Activated CD4-positive, alpha-beta T cell treated with anti-CD3 and anti-CD28 coated beads for 24 hours (primary cell): ENCODE data around the gene IGFBP5.

Experiments
- DNase-seq, 2 donors: peaks; one replicate each; pipeline ENCODE4 v3.0.0-alpha.2; 2020; ENCODE audit warnings: low read depth in 2 of 2

Gene IGFBP5

DNA sequence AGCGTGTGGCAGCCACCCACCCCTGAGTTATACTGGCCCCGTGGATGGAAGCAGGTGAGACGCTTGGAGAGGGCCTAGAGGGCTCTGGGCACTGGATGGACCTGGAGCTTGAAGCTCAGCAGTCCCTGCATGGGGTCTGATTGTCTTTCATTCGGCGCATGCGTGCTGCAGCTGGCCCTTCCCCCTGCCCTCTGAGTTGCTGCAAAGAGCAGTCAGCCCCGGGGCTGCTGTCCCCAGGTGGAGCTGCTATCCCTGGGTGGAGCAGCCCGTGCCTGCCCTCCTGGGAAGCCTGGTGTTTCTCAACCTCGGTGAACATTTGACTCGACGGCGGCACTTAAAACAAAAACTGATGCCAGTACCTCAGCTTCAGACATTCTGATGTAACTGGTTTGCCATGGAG, 29.6 kb downstream of the IGFBP5 start:
- DNase-seq: no peak

GRCh38 chr2:216665242-216665641, 30.1 kb downstream of the IGFBP5 start:
- no peak for DNase-seq

DNA sequence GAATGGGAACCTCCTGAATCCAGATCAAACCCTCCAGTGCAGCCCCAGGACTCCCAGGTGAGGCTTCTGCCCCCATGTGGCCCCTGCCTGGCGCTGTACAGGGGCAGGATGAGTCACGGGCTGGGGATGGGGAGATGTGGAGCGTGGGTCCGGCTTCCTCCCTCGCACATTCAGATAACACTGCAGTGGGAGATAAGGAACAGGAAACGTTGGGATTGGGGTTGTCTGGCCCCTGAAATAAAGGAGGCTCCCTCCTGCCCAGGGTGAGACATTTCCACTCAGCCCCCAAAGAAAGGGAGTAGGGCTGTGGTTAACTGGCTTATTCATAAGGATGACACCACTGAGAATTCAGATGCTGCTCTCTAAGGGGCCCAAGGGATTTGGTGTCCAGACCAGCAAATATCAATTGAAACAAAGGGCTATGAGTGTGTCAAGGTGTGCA, 30.7 kb downstream of the IGFBP5 start:
- DNase-seq: no peak

DNA sequence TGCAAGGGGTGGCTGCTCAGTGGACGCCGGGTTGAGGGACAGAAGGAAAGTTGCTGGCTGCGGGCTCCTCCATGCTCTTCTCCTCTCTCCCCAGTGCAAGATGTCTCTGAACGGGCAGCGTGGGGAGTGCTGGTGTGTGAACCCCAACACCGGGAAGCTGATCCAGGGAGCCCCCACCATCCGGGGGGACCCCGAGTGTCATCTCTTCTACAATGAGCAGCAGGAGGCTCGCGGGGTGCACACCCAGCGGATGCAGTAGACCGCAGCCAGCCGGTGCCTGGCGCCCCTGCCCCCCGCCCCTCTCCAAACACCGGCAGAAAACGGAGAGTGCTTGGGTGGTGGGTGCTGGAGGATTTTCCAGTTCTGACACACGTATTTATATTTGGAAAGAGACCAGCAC, 31.5 kb downstream of the IGFBP5 start:
- no peak for DNase-seq

- no peak for DNase-seq
Observed at GRCh38 chr2:216663106-216663505, 32.2 kb downstream of the IGFBP5 start.

- DNase-seq: no peak
Observed at GRCh38 chr2:216661639-216662375, 33.5 kb downstream of the IGFBP5 start.

DNA sequence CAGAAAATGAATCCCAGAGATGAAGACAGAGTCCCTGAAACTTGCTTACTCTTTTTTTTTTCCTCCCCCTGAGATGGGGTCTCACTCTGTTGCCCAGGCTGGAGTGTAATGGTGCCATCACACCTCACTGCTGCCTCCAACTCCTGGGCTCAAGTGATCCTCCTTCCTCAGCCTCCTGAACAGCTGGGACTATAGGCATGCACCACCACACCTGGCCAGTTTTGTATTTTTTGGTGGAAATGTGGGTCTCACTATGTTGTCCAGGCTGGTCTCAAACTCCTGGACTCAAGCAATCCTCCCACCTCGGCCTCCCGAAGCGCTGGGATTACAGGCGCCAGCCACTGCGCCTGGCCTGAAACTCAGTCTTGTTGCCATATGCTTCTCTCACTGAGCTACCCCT, 34.3 kb downstream of the IGFBP5 start:
- DNase-seq: no peak

DNA sequence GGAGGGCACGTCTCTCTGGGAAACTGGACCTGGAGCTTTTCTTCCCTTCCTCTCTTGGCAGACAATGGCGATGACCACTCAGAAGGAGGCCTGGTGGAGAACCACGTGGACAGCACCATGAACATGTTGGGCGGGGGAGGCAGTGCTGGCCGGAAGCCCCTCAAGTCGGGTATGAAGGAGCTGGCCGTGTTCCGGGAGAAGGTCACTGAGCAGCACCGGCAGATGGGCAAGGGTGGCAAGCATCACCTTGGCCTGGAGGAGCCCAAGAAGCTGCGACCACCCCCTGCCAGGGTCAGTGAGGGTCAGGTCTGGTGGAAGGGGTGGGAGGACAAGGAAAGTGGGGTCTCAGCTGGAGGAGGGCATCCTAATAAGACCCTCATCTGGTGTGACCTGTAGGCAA, 34.9 kb downstream of the IGFBP5 start:
- no peak for DNase-seq

DNA sequence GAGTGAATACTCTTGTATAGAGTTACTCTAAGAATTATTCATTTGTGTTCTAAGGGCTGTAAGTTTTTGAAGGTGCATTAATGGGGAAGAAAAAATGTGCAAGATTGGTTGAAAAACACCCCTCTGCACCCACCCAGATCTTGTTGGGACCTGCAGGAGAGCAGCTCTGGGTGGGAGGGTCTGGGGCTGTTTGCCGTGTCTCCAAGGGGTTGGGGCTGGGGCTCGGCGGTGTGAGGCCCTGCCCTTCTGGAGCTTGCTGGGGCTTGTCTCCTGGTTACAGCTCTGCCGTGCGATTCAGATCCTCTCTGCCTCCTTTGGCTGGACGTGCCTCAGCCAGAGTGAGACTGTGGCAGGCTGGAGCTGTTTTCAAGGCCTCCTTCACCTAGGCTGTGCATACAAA, 36.1 kb downstream of the IGFBP5 start:
- no peak for DNase-seq

- DNase-seq: no peak
Observed at GRCh38 chr2:216658757-216659156, 36.6 kb downstream of the IGFBP5 start.

- DNase-seq: no peak
Observed at GRCh38 chr2:216657980-216658379, 37.4 kb downstream of the IGFBP5 start.

DNA sequence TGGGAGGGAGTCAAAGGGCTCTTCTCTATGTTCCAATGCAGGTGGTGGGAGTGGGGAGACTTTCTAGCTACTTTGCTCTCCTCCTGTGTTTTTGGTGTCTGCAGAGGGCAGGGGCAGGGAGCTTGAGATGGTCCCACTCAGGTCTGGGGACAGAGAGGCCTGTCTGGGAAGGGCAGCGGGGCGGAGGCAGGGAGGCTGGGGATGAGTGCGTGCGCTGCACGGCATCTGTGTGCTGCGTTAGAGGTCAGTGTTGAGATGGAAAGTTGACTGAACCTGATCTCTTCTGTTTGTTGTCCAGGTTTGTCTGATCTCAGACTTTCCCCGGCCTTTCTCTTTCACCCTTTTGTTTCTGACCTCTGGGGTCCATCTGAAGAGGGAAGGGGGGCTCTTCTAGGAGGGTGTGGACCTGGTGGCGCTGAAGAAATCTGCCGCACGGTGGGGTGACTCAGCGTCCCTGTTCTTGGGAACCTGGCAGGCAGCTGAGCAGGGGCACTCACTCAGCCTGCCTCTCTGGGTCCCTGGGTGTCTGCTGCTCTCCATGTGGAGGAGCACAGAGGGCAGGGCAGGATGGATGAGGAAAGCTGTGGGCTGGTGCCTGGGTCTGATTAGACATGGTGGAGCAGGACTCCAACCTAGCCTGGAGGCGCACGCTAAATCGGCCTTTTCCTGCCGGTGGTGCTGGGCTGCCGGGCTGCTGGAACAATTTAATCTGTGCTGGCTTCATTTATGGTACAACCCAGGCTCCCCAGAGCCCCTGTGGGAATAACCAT, 38.1 kb downstream of the IGFBP5 start:
- DNase-seq: no peak

GRCh38 chr2:216654528-216655052, 40.8 kb downstream of the IGFBP5 start:
- DNase-seq: no peak

- no peak for DNase-seq
Observed at GRCh38 chr2:216653931-216654365, 41.4 kb downstream of the IGFBP5 start.

- no peak for DNase-seq
Observed at GRCh38 chr2:216653093-216653799, 42.1 kb downstream of the IGFBP5 start.

- DNase-seq: no peak
Observed at GRCh38 chr2:216652566-216652965, 42.8 kb downstream of the IGFBP5 start.

GRCh38 chr2:216651351-216651881, 43.9 kb downstream of the IGFBP5 start:
- no peak for DNase-seq

DNA sequence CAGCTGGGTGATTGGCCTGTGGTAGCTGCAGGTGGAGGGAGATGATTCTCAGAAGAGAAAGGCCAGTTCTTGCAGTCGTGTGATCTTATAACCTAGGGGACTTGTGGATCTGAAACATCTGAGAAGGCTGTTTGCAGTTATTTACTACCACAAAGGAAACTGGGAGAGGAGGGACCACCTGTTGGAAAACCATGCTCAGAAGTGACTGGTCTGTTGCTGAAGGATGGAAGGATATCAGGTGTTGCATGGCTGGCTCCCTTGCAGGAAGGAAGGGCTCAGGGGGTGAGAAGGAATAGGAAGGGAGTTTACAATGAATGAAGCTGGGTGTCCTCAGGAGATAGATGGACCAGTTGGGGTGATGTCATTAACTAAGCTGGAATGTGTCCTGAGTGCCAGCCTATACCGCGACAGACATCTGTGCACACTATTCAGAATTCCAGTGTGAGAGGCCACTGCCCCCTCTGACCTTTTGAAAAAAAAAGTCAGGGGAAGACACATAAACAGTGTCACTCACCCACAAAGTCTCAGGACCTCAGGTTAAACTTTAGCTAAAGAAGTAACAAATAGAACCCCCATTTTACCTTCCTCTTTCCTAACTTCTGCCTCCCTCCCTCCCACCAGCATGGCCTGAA, 44.6 kb downstream of the IGFBP5 start:
- DNase-seq: no peak

DNA sequence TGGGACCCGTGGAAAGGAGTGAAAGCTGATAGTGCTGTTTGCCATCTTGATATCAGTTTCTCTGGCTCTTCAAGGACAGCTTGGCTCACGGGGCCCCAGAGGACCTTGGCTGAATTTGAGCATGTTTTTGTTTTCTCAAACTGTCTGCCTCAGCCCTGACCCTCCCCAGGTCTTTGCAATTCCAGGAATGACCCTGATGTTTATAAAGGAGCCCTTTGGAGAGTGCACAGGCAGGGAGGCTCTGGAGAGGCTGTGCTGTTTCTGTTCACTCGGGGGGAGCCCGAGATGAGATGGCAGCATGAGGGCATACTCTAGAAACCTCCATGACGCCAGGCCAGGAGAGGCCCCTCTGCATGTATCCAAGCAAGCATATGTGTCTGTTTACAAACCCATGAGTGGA, 45.8 kb downstream of the IGFBP5 start:
- DNase-seq: no peak

- no peak for DNase-seq
Observed at GRCh38 chr2:216648105-216648504, 47.2 kb downstream of the IGFBP5 start.

DNA sequence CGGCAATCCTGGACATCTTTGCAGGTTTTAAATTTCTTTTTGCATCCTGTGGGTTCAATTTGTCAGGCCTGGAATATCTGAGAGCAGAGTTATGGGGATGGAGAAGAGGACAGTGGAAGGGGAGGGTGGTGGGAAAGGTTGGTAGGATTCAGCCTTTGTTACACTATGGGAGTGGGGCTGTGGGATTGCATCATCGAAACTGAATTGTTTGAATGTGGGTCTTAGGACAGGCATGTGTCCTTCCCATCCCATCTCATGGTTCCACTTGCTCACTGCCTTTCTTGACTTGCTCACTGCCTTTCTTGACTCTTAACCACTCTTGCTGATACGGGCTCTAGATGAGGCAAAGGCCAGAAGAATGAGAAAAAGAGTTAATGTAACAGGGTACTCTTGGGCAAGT, 49.2 kb downstream of the IGFBP5 start:
- DNase-seq: no peak

GRCh38 chr2:216645636-216645950, 49.8 kb downstream of the IGFBP5 start:
- no peak for DNase-seq
